B cell (primary cell): ENCODE data around the gene COBL. TPM values are rescaled to one million over a fixed set of nuclear protein-coding genes. Genes with fewer than 3 reads are reported as not detected.

Experiments
- ATAC-seq: fragments of 200-7000 bp; cut with Tn5 transposase; one replicate; pipeline ENCODE4 v1.10.0; 2021; ENCODE audit warnings: low read depth, mild to moderate bottlenecking, moderate number of reproducible peaks, moderate library complexity
- CTCF ChIA-PET: fragments of 350-600 bp; sonication (Branson Sonifier 250); formaldehyde crosslinking; loops from one replicate; lab custom pipeline; 2021; ENCODE audit warnings: antibody characterized with exemption, inconsistent platforms; lab: Charles Lee
- POLR2A ChIA-PET: fragments of 350-600 bp; sonication (Branson Sonifier 250); formaldehyde crosslinking; loops from one replicate; lab custom pipeline; 2021; ENCODE audit warnings: antibody characterized with exemption; lab: Charles Lee
- DNase-seq: peaks from one replicate; pipeline ENCODE4 v3.0.0; 2013
- H2AFZ ChIP-seq: 2 replicates; pipeline ENCODE4 v1.6.1; 2012; ENCODE audit warnings: mild to moderate bottlenecking, low read depth, low read length; ENCODE audit not compliant: insufficient read depth, poor library complexity, severe bottlenecking
- H3K27ac ChIP-seq, 2 donors: 1 replicate in 1 of 2; 2 replicates in 1 of 2; pipeline ENCODE4 v1.5.1; 2012 to 2013; ENCODE audit warnings: low read length in 2 of 2, mild to moderate bottlenecking in 2 of 2, moderate library complexity in 1 of 2
- H3K27me3 ChIP-seq, 4 experiments: fragments of 200-600 bp in 1 of 4; sonication (generic) in 1 of 4; replicated peaks in 1 of 4; 1 replicate in 2 of 4; 2 replicates in 2 of 4; pipeline versions ENCODE4 v1.6.1 to v1.7.0; 2013 to 2016; ENCODE audit warnings: low read length in 3 of 4, mild to moderate bottlenecking in 2 of 4, mixed read lengths in 1 of 4, moderate library complexity in 1 of 4; ENCODE audit not compliant: insufficient read depth in 4 of 4, control insufficient read depth in 3 of 4; ENCODE audit errors: control extremely low read depth in 1 of 4
- H3K36me3 ChIP-seq, 2 experiments: replicated peaks in 1 of 2; 1 replicate in 1 of 2; 2 replicates in 1 of 2; pipeline versions ENCODE4 v1.6.1 to v1.7.1; 2013; ENCODE audit warnings: low read length in 1 of 2; ENCODE audit not compliant: insufficient read depth in 2 of 2, control insufficient read depth in 1 of 2; ENCODE audit errors: control extremely low read depth in 1 of 2, extremely low read depth in 1 of 2
- H3K4me1 ChIP-seq, 2 donors: fragments of 200-600 bp in 1 of 2; sonication (generic) in 1 of 2; 1 replicate in 1 of 2; 2 replicates in 1 of 2; pipeline versions ENCODE4 v1.5.1 to v1.6.1; 2013 to 2017; ENCODE audit warnings: low read length in 2 of 2; ENCODE audit not compliant: control insufficient read depth in 2 of 2, insufficient read depth in 2 of 2
- H3K4me2 ChIP-seq: replicated peaks from 2 replicates; pipeline ENCODE3; 2012; ENCODE audit warnings: mild to moderate bottlenecking, low read depth, low read length; ENCODE audit not compliant: poor library complexity, severe bottlenecking
- H3K4me3 ChIP-seq, 5 experiments: fragments of 200-600 bp in 1 of 5; sonication (generic) in 1 of 5; 1 replicate in 3 of 5; 2 replicates in 2 of 5; pipeline versions ENCODE4 v1.5.1 to v1.7.0; 2011 to 2016; ENCODE audit warnings: low read length in 4 of 5, mild to moderate bottlenecking in 4 of 5, low read depth in 2 of 5, control low read depth in 1 of 5, moderate library complexity in 1 of 5; ENCODE audit not compliant: insufficient read depth in 1 of 5; ENCODE audit errors: control extremely low read depth in 1 of 5, extremely low read depth in 1 of 5
- H3K79me2 ChIP-seq: fragments of 200-600 bp; sonication (generic); one replicate; pipeline ENCODE4 v1.6.0; 2016; ENCODE audit warnings: low read length; ENCODE audit not compliant: control insufficient read depth, insufficient read depth
- H3K9ac ChIP-seq: fragments of 200-600 bp; sonication (generic); 2 replicates; pipeline ENCODE4 v1.6.1; 2017; ENCODE audit warnings: mild to moderate bottlenecking, low read length, moderate library complexity
- H3K9me3 ChIP-seq, 3 donors: one replicate each; pipeline versions ENCODE4 v1.6.1 to v1.7.1; 2013; ENCODE audit warnings: low read length in 2 of 3; ENCODE audit not compliant: control insufficient read depth in 2 of 3, insufficient read depth in 1 of 3; ENCODE audit errors: control extremely low read depth in 1 of 3
- H4K20me1 ChIP-seq: 2 replicates; pipeline ENCODE4 v1.6.0; 2012; ENCODE audit warnings: mild to moderate bottlenecking, low read length; ENCODE audit not compliant: insufficient read depth, control insufficient read depth, poor library complexity, severe bottlenecking
- H3K27ac Mint-ChIP-seq: one replicate; pipeline ENCODE4 v1.8.0; 2021; ENCODE audit warnings: mixed read lengths
- H3K27me3 Mint-ChIP-seq: one replicate; pipeline ENCODE4 v1.8.0; 2021; ENCODE audit warnings: mixed read lengths
- H3K4me1 Mint-ChIP-seq: one replicate; pipeline ENCODE4 v1.8.0; 2021; ENCODE audit warnings: mixed read lengths
- H3K4me3 Mint-ChIP-seq: one replicate; pipeline ENCODE4 v1.8.0; 2021; ENCODE audit warnings: mixed read lengths
- H3K9me3 Mint-ChIP-seq: one replicate; pipeline ENCODE4 v1.8.0; 2022; ENCODE audit warnings: mixed read lengths; ENCODE audit not compliant: insufficient read depth
- EZH2 ChIP-seq: IDR thresholded peaks from 2 replicates; pipeline ENCODE4 v1.6.1; 2012; ENCODE audit warnings: borderline replicate concordance, low read depth, mild to moderate bottlenecking, moderate library complexity, low read length; ENCODE audit not compliant: insufficient read depth, poor library complexity, severe bottlenecking
- WGBS: methylation state at CpG from one replicate; pipeline ENCODE4 v1.1.5; 2013; ENCODE audit warnings: missing lambda C conversion rate; ENCODE audit not compliant: insufficient coverage; 5-methylcytosine and 5-hydroxymethylcytosine counted together
- intact Hi-C: fragments of 100-400 bp; cut with micrococcal nuclease; formaldehyde crosslinking; loops from one replicate; pipeline ENCODE4 v1.10.0; 2022
- polyA plus RNA-seq: library from polyadenylated mRNA; depleted of rRNA; stranded (reverse); fragments of >200 nt; gene quantifications from 2 replicates; pipeline ENCODE4 v1.2.3, GENCODE V29; 2012
- total RNA-seq, 2 donors: library from RNA; stranded (reverse); fragments of 120-200 nt in 1 of 2; gene quantifications; 1 replicate in 1 of 2; 2 replicates in 1 of 2; pipeline versions ENCODE4 v1.2.3 to v1.2.4, GENCODE V29; 2013 to 2022
- TF ChIP-seq, protein P1 (sequence below): fragments of 200-600 bp; IDR thresholded peaks from one replicate; pipeline ENCODE4 v1.8.0; 2022; ENCODE audit warnings: antibody characterized with exemption, mild to moderate bottlenecking

COBL gene
- total and polyA plus RNA-seq, 2 donors (not counting 1 experiment from before 2014, with no cell fraction given): not detected

DNA sequence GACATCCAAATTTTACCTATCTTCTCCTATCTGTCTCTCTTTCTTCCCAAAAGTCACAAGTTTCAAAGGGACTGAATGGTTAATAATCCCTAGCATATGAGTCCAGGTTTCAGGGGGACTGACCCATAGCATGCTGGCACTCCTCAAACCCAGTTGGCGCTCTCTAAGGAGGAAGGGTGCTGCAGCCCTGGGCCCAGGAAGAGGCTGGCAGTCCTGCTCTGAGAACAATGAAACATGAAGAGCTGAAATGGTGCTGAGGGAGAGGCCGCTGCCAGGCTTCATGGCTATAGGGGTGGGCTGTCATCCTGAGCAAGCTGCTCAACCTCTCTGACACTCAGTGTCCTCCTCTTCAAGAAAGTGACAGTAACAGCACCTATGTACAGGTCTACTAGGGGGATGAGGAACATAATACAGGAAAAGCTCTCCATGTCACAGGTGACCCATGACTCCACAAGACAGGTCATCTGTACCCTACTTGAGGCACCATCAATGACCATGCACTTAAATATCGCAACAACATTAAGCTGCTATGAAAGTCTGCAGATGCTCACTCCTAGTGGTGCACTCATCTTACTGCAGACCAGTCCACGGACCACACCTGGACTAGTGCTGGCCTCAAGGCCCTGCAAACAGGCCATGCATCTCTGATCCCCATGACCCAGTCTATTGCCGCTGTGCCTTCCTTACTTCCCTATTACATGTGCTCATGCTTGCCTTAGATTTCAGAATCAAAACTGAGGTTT, 17.0 kb downstream of the COBL start:
- no peak for DNase-seq
- no peak overlapping the region for H3K9ac ChIP-seq
- no peaks in the 10 kb centered on the region for H3K4me1 ChIP-seq
- no peaks in the 10 kb centered on the region for H3K9me3 Mint-ChIP-seq
- no peaks in the 10 kb centered on the region for H3K36me3 ChIP-seq
- no peak overlapping the region for H3K4me2 ChIP-seq
- no peak overlapping the region for H3K4me3 Mint-ChIP-seq
- no peak overlapping the region for H3K4me3 ChIP-seq
- H3K9me3 ChIP-seq: no peaks in the 10 kb centered on the region
- H2AFZ ChIP-seq: no peak overlapping the region
- intact Hi-C loops: no loop called here
- H3K27me3 ChIP-seq: no peaks in the 10 kb centered on the region
- H3K4me1 Mint-ChIP-seq: no peaks in the 10 kb centered on the region
- H4K20me1 ChIP-seq: no peaks in the 10 kb centered on the region
- H3K79me2 ChIP-seq: no peaks in the 10 kb centered on the region
- no peaks in the 10 kb centered on the region for H3K27me3 Mint-ChIP-seq
- ATAC-seq: no peak
- TF ChIP-seq, protein P1, sequence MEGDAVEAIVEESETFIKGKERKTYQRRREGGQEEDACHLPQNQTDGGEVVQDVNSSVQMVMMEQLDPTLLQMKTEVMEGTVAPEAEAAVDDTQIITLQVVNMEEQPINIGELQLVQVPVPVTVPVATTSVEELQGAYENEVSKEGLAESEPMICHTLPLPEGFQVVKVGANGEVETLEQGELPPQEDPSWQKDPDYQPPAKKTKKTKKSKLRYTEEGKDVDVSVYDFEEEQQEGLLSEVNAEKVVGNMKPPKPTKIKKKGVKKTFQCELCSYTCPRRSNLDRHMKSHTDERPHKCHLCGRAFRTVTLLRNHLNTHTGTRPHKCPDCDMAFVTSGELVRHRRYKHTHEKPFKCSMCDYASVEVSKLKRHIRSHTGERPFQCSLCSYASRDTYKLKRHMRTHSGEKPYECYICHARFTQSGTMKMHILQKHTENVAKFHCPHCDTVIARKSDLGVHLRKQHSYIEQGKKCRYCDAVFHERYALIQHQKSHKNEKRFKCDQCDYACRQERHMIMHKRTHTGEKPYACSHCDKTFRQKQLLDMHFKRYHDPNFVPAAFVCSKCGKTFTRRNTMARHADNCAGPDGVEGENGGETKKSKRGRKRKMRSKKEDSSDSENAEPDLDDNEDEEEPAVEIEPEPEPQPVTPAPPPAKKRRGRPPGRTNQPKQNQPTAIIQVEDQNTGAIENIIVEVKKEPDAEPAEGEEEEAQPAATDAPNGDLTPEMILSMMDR: no peak
- TF ChIP-seq EZH2: no peak
- H3K27ac ChIP-seq: no peak overlapping the region
- CTCF ChIA-PET: no interaction called here
- 96% methylated on average over 5 of the region's 5 CpGs for WGBS
- POLR2A ChIA-PET: no interaction called here
- H3K27ac Mint-ChIP-seq: no peak overlapping the region

DNA sequence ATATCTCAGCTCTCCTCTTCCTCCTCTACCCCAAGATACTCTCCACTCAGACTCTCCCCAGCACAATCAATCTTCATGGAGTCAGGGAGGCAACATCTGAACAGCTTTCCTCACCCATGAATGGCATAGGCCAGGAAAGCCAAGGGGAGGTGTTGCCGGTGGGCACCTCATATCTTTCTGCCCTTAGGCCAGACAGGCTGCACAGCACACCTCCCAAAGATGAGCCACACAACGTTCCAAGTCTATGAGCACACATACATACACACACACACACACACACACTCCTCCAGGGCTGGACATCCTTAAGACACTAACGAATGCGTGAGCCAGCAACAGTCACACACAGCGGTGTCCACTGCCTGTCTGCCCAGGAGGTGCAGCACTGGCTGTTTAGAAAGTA, 17.7 kb downstream of the COBL start:
- POLR2A ChIA-PET: no interaction called here

More for the DNA sequence above, 17.7 kb downstream of the COBL start:
- Histone ChIP-seq H3K9me3 (no peaks in the 10 kb centered on the region), H3K9ac (no peak overlapping the region), H3K4me2 (no peak overlapping the region), H3K36me3 (no peaks in the 10 kb centered on the region), H3K27ac (no peak overlapping the region), H4K20me1 (no peaks in the 10 kb centered on the region), H3K79me2 (no peaks in the 10 kb centered on the region), H3K27me3 (no peaks in the 10 kb centered on the region), H3K4me1 (no peaks in the 10 kb centered on the region), H2AFZ (no peak overlapping the region), H3K4me3 (no peak overlapping the region)
- CTCF ChIA-PET: no interaction called here
- Mint-ChIP-seq H3K27me3 (no peaks in the 10 kb centered on the region), H3K27ac (no peak overlapping the region), H3K4me3 (no peak overlapping the region), H3K9me3 (no peaks in the 10 kb centered on the region), H3K4me1 (no peaks in the 10 kb centered on the region)
- intact Hi-C loops: no loop called here
- 83% methylated on average over 2 of the region's 5 CpGs for WGBS
- no peak for TF ChIP-seq EZH2
- TF ChIP-seq, protein P1: no peak
- ATAC-seq (no peak), DNase-seq (no peak)
